Ectodermal cell (in vitro differentiated cells): ENCODE results near the gene WDPCP.
"Not testable (repeated sequence)": the region's sequence is repeated elsewhere in the genome, so short reads cannot be mapped to it uniquely, and the experiment has no call there.

Source experiments
- H3K27ac ChIP-seq: 2 replicates; pipeline ENCODE4 v1.7.0; 2013; ENCODE audit warnings: mild to moderate bottlenecking, low read depth, low read length; ENCODE audit not compliant: insufficient read depth, poor library complexity, severe bottlenecking
- H3K27me3 ChIP-seq: 2 replicates; pipeline ENCODE4 v1.7.0; 2013; ENCODE audit warnings: mild to moderate bottlenecking, low read length; ENCODE audit not compliant: insufficient read depth, control insufficient read depth, poor library complexity, severe bottlenecking
- H3K36me3 ChIP-seq: one replicate; pipeline ENCODE4 v1.7.0; 2013; ENCODE audit warnings: low read length; ENCODE audit not compliant: control insufficient read depth, insufficient read depth
- H3K4me1 ChIP-seq: one replicate; pipeline ENCODE4 v1.7.0; 2013; ENCODE audit warnings: low read length; ENCODE audit not compliant: control insufficient read depth, insufficient read depth
- H3K4me3 ChIP-seq: 2 replicates; pipeline ENCODE4 v1.7.0; 2013; ENCODE audit warnings: low read depth, low read length, control low read depth; ENCODE audit not compliant: insufficient read depth
- H3K9me3 ChIP-seq: 2 replicates; pipeline ENCODE4 v1.7.0; 2013; ENCODE audit warnings: mild to moderate bottlenecking, low read length, moderate library complexity; ENCODE audit not compliant: control insufficient read depth
- WGBS, 2 experiments: methylation state at CpG; one replicate each; pipeline ENCODE4 v1.1.7; 2013; ENCODE audit warnings: missing lambda C conversion rate in 2 of 2; 5-methylcytosine and 5-hydroxymethylcytosine counted together

The WDPCP gene

DNA sequence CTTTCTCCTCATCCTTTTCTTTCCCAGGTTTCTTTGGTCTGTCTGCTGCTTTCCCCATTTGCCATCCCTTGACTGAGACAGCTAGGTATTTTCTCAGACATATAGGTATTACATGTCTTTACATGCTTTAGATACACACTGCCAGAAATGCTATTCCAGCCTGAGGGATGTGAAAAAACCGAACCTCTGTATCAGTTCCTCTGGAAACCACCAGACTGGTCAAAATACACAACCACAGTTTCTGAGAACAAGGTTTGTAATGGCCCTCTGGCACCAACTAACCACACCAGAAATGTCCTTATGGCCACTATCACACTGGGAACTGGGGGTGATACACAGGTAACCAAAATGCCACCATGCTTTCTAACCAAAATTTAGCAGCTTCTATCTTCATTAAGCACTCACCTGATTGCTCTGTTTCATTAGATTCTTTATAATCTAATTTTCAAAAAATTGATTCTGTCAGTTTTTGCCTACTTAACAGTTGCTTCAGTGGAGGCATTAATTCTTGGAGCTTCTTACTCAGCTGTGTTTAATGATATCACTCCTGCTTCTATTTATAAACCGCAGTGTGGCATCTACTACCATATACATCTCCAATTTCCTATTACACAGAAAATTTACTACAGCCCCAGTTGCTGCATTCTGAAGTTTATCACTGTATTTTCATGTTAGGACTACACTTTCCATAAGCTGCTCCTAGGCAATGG lies 243.5 kb downstream of the WDPCP start:
- no peaks in the 10 kb centered on the region for H3K27me3 ChIP-seq
- H3K27ac ChIP-seq: no peak overlapping the region
- no peak overlapping the region for H3K4me3 ChIP-seq
- no peaks in the 10 kb centered on the region for H3K9me3 ChIP-seq
- no peaks in the 10 kb centered on the region for H3K4me1 ChIP-seq
- WGBS, 2 experiments: 90 to 91% methylated on average over 2 of the region's 2 CpGs
- H3K36me3 ChIP-seq: no peaks in the 10 kb centered on the region

DNA sequence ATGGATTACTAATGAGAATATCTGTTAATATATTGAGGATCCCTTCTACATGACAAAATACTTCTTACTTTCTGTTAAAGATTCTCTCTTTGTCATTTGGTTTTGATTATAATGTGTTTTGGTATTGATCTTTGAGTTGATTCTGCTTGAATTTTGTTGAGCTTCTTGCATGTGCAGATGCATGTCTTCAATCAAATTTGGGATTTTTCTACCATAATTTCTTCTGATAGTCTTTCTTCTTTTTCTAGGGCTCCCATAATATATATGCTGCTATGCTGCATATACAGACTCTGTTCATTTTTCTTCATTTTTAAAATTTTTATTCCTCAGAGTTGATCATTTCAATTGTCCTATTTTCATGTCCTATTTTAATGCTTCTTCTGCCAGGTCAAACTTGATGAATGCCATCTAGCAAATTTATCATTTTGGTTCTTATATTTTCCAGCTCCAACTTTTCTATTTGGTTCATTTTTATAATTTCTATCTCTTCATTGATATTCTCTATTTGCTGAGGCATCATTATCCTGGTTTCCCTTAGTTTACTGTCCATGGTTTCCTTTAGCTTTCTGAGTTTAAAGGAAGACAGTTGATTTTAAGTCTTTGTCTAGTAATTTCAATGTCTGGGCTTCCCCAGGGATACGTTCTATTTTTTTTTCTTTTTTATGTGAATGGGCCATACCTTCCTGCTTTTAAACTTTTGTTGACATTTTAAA lies 244.7 kb downstream of the WDPCP start:
- H3K27ac ChIP-seq: no peak overlapping the region
- no peak overlapping the region for H3K4me3 ChIP-seq
- no peaks in the 10 kb centered on the region for H3K27me3 ChIP-seq
- 40% methylated on average over 1 of the region's 1 CpG; no CpG with 5 or more reads in 1 of the 2 experiments for WGBS, 2 experiments
- no peaks in the 10 kb centered on the region for H3K9me3 ChIP-seq
- no peaks in the 10 kb centered on the region for H3K36me3 ChIP-seq
- no peaks in the 10 kb centered on the region for H3K4me1 ChIP-seq

DNA sequence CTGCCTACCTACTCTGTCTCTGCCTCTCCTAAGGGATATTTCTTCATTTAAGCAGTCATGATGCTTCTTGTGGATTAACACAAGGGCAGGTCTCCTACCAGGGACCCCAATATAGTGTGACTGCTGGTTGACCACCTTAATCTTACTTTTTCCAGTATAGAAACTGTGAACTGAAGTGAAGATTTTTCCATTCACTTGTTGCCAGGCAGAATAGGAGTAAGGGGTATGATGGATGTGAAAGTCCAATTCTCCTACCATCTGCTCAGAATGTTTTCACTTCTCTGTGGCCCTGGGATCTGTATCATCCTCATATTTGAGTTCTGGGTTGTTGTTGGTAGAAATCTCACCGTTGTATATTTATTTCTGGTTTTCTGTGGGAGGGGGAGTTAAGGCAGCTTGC lies 247.8 kb downstream of the WDPCP start:
- no peaks in the 10 kb centered on the region for H3K36me3 ChIP-seq
- no peak overlapping the region for H3K4me3 ChIP-seq
- 80% methylated on average over 1 of the region's 1 CpG; no CpG with 5 or more reads in 1 of the 2 experiments for WGBS, 2 experiments
- no peaks in the 10 kb centered on the region for H3K27me3 ChIP-seq
- no peak overlapping the region for H3K27ac ChIP-seq
- H3K4me1 ChIP-seq: no peaks in the 10 kb centered on the region
- no peaks in the 10 kb centered on the region for H3K9me3 ChIP-seq

DNA sequence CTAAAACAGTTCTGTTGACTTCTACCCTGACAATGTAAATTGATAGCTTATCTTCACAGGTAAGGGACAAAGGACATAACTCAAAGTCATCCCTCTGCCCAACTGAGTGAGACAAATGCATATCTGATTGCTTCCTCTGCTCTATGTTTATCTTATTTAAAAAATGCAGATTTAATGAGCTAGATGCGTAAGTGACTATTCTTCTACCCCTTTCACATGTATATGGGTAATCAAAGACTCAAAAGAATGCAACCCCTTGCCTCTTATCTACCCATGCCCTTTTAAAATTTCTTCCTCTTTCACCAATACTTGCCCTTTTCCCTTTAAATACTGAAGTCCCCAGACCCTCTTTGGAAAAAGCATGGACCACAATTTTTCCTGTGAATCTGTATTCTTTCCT lies 253.4 kb downstream of the WDPCP start:
- H3K4me3 ChIP-seq: no peak overlapping the region
- 75% methylated on average over 1 of the region's 1 CpG for WGBS, 2 experiments
- no peaks in the 10 kb centered on the region for H3K9me3 ChIP-seq
- H3K36me3 ChIP-seq: no peaks in the 10 kb centered on the region
- H3K27ac ChIP-seq: no peak overlapping the region
- H3K27me3 ChIP-seq: no peaks in the 10 kb centered on the region
- no peaks in the 10 kb centered on the region for H3K4me1 ChIP-seq

DNA sequence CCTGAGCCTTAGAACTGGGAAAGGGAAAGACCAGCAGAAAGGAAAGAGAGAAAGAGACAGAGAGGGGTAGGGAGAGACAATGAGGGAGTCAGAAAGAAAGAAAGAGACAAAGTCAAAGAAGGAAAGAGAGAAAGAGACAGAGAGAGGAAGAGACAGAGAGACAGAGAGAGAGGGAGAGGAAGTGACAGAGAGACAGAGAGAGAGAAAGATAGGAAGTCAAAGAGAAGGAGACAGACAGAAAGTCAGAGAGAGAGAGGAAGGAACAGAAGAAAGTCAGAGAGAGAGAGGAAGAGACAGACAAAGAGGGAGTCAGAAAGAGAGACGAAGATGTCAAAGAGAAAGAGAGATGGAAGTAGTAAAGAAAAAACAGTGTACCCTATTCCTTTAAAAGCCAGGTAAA lies 261.8 kb downstream of the WDPCP start:
- WGBS, 2 experiments: 80 to 91% methylated on average over 1 of the region's 1 CpG
- Histone ChIP-seq H3K9me3 (no peaks in the 10 kb centered on the region), H3K4me3 (no peak overlapping the region), H3K27ac (no peak overlapping the region), H3K27me3 (no peaks in the 10 kb centered on the region), H3K4me1 (no peaks in the 10 kb centered on the region), H3K36me3 (no peaks in the 10 kb centered on the region)

DNA sequence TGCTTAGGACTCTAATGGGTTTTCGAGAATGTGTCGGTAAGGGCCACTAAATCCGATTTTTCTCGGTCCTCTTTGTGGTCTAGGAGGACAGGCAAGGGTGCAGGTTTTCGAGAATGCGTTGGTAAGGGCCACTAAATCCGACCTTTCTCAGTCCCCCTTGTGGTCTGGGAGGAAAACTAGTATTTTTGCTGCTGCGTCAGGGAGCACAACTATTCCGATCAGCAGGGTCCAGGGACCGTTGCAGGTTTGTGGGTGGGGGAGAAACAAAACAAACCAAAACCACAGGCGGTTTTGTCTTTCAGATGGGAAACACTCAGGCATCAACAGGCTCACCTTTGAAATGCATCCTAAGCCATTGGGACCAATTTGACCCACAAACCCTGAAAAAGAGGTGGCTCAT lies 264.6 kb downstream of the WDPCP start:
- 38 to 43% methylated on average over 11 of the region's 11 CpGs for WGBS, 2 experiments
- not testable (repeated sequence) for H3K4me1 ChIP-seq, H3K27me3 ChIP-seq, H3K4me3 ChIP-seq, H3K36me3 ChIP-seq, H3K27ac ChIP-seq, H3K9me3 ChIP-seq

DNA sequence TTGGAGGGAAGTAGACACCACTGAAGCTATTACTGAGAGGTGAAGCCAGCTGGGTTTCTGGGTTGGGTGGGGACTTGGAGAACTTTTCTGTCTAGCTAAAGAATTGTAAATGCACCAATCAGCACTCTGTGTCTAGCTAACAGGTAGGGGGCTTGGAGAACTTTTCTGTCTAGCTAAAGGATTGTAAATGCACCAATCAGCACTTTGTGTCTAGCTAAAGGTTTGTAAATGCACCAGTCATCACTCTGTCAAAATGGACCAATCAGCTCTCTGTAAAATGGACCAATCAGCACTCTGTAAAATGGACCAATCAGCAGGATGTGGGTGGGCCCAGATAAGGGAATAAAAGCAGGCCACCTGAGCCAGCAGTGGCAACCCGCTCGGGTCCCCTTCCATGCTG lies 266.3 kb downstream of the WDPCP start:
- not testable (repeated sequence) for H3K27ac ChIP-seq, H3K27me3 ChIP-seq, H3K4me1 ChIP-seq, H3K36me3 ChIP-seq, H3K4me3 ChIP-seq, H3K9me3 ChIP-seq
- 91 to 95% methylated on average over 2 of the region's 2 CpGs for WGBS, 2 experiments

DNA sequence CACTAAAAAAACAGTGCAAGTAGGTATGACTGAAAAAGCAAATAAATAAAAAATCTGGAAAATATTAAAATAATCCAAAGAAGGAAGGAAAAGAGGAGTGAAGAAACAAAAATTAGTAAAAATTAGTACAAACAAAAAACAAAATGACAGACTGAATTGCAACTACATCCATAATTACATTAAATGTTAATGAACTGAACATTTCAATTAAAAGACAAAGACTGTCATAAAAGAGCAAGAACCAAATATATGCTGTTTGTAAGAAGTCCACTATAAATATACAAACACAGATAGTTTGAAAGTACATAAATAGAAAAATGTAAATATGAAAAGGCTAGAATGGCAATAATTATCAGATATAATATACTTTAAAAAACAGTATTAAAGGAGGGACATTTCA lies 267.6 kb downstream of the WDPCP start:
- Histone ChIP-seq H3K4me3 (no peak overlapping the region), H3K9me3 (no peaks in the 10 kb centered on the region), H3K27ac (no peak overlapping the region)

DNA sequence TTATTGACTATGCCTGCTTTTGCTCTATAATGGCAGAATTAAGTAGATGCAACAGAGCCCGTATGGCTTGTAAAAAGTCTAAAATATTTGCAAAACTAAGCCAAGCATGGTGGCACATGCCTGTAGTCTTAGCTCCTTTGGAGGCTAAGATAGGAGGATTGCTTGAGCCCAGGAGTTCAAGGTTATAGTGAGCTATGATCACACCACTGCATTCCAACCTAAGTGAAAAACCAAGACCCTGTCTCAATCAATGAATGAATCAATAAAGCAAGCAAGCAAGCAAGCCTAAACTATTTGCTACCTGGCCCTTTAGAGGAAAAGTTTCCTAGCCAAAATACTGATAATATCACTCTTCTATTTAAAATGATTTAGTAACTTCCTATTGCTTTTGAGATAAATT lies 277.7 kb downstream of the WDPCP start:
- H3K4me3 ChIP-seq: no peak overlapping the region
- no peak overlapping the region for H3K27ac ChIP-seq
- no peaks in the 10 kb centered on the region for H3K36me3 ChIP-seq
- H3K27me3 ChIP-seq: no peaks in the 10 kb centered on the region
- no peaks in the 10 kb centered on the region for H3K4me1 ChIP-seq
- H3K9me3 ChIP-seq: no peaks in the 10 kb centered on the region
- 91 to 95% methylated on average over 1 of the region's 1 CpG for whole genome bisulfite sequencing, 2 experiments

More for the DNA sequence above, 267.6 kb downstream of the WDPCP start:
- Histone ChIP-seq H3K27me3 (no peaks in the 10 kb centered on the region), H3K36me3 (no peaks in the 10 kb centered on the region), H3K4me1 (no peaks in the 10 kb centered on the region)

DNA sequence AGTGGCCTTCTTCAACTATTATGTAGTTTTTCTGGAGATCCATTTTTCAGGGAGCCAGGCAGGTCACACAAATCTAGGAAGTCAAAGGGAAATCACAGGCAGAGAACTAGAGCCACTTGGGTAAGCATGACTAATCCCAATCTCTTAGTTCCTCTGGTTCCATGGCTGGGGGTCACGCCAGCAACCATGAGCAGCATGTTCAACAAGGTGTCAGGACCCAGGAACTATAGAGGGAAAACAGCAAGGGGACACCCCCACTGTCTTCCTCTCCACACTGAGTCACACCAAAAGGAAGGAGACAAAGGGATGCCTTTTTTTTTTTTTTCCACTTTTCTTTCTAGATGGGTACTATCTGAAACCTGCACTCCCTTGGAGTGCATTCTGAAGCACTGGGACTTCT lies 286.8 kb downstream of the WDPCP start:
- Histone ChIP-seq H3K4me3 (no peak overlapping the region), H3K27me3 (no peaks in the 10 kb centered on the region), H3K4me1 (no peaks in the 10 kb centered on the region), H3K9me3 (peaks cover 10% of the 10 kb centered on the region), H3K27ac (no peak overlapping the region), H3K36me3 (no peaks in the 10 kb centered on the region)
- WGBS, 2 experiments: 93 to 100% methylated on average over 1 of the region's 1 CpG
